Neural progenitor cell (in vitro differentiated cells): Measurements from ENCODE around the gene NCKAP5. TPM values are rescaled to one million over a fixed set of nuclear protein-coding genes. Genes with fewer than 3 reads are reported as not detected.

Source experiments
- DNase-seq: peaks from one replicate; pipeline ENCODE4 v3.0.0-alpha.2; 2016; ENCODE audit warnings: low spot score
- H2AFZ ChIP-seq: fragments of 200-600 bp; sonication (generic); replicated peaks from 2 replicates; pipeline ENCODE4 v1.6.1; 2016; ENCODE audit warnings: antibody characterized with exemption
- H3F3A ChIP-seq: fragments of 200-600 bp; sonication (generic); 2 replicates; pipeline ENCODE4 v1.6.1; 2016; ENCODE audit warnings: antibody characterized with exemption, low read depth
- H3K27ac ChIP-seq: fragments of 200-600 bp; sonication (generic); 2 replicates; pipeline ENCODE4 v1.5.1; 2016; ENCODE audit warnings: mild to moderate bottlenecking
- H3K27me3 ChIP-seq: fragments of 200-600 bp; sonication (generic); 2 replicates; pipeline ENCODE4 v1.6.1; 2016; ENCODE audit warnings: mild to moderate bottlenecking, moderate library complexity
- H3K36me3 ChIP-seq: fragments of 200-600 bp; sonication (generic); 2 replicates; pipeline ENCODE4 v1.5.1; 2016
- H3K4me1 ChIP-seq: fragments of 200-600 bp; sonication (generic); 2 replicates; pipeline ENCODE4 v1.6.1; 2016; ENCODE audit warnings: mixed run types
- H3K4me2 ChIP-seq: fragments of 200-600 bp; sonication (generic); 2 replicates; pipeline ENCODE4 v1.6.1; 2016
- H3K4me3 ChIP-seq: fragments of 200-600 bp; sonication (generic); 2 replicates; pipeline ENCODE4 v1.5.1; 2016
- H3K79me2 ChIP-seq: fragments of 200-600 bp; sonication (generic); 2 replicates; pipeline ENCODE4 v1.6.1; 2016; ENCODE audit warnings: low read depth
- H3K9ac ChIP-seq: fragments of 200-600 bp; sonication (generic); 2 replicates; pipeline ENCODE4 v1.6.1; 2016
- H3K9me3 ChIP-seq: fragments of 200-600 bp; sonication (generic); 2 replicates; pipeline ENCODE4 v1.5.1; 2016; ENCODE audit warnings: low read depth
- H4K20me1 ChIP-seq: fragments of 200-600 bp; sonication (generic); 2 replicates; pipeline ENCODE4 v1.6.1; 2016; ENCODE audit warnings: low read depth
- H3K27ac Mint-ChIP-seq: 3 replicates; pipeline ENCODE4 v1.8.0; 2021; ENCODE audit warnings: mixed read lengths
- H3K27me3 Mint-ChIP-seq: 2 replicates; pipeline ENCODE4 v1.8.0; 2022; ENCODE audit warnings: low read depth, mild to moderate bottlenecking, inconsistent platforms, moderate library complexity, mixed read lengths; ENCODE audit not compliant: insufficient read depth
- H3K36me3 Mint-ChIP-seq: 3 replicates; pipeline ENCODE4 v1.8.0; 2021; ENCODE audit warnings: mixed read lengths
- H3K4me1 Mint-ChIP-seq: 3 replicates; pipeline ENCODE4 v1.8.0; 2021; ENCODE audit warnings: mixed read lengths
- H3K4me3 Mint-ChIP-seq: 3 replicates; pipeline ENCODE4 v1.8.0; 2021; ENCODE audit warnings: mild to moderate bottlenecking, moderate library complexity, mixed read lengths
- H3K9me3 Mint-ChIP-seq: 3 replicates; pipeline ENCODE4 v1.8.0; 2020; ENCODE audit warnings: mixed read lengths
- CTCF ChIP-seq: fragments of 200-600 bp; sonication (generic); IDR thresholded peaks from 2 replicates; pipeline ENCODE4 v1.5.1; 2017; ENCODE audit warnings: antibody characterized with exemption, mild to moderate bottlenecking
- EZH2 ChIP-seq: fragments of 200-600 bp; sonication (generic); IDR thresholded peaks from 2 replicates; pipeline ENCODE4 v1.6.1; 2017; ENCODE audit warnings: antibody characterized with exemption, mild to moderate bottlenecking, moderate library complexity
- EZH2phosphoT487 ChIP-seq: fragments of 200-600 bp; sonication (generic); IDR thresholded peaks from 2 replicates; pipeline ENCODE4 v1.6.1; 2017; ENCODE audit warnings: antibody characterized with exemption
- total RNA-seq: library from RNA; depleted of rRNA; stranded (reverse); fragments of >200 nt; gene quantifications from 2 replicates; pipeline ENCODE4 v1.2.3, GENCODE V29; 2015; ENCODE audit warnings: low replicate concordance

The NCKAP5 gene
- total RNA-seq, 1 donor from 2014 or later = 0.47 TPM

- Mint-ChIP-seq H3K27me3 (peaks cover 2% of the 10 kb centered on the region), H3K4me1 (no peaks in the 10 kb centered on the region), H3K4me3 (no peak overlapping the region), H3K27ac (no peak overlapping the region), H3K9me3 (no peaks in the 10 kb centered on the region), H3K36me3 (peaks cover 5% of the 10 kb centered on the region)
- DNase-seq = no peak
- Histone ChIP-seq H3K79me2 (no peaks in the 10 kb centered on the region), H3K4me3 (no peak overlapping the region), H3F3A (no peaks in the 10 kb centered on the region), H3K9me3 (no peaks in the 10 kb centered on the region), H3K9ac (no peak overlapping the region), H2AFZ (no peak overlapping the region), H3K4me2 (no peak overlapping the region), H4K20me1 (no peaks in the 10 kb centered on the region), H3K4me1 (no peaks in the 10 kb centered on the region), H3K36me3 (no peaks in the 10 kb centered on the region), H3K27me3 (no peaks in the 10 kb centered on the region), H3K27ac (no peak overlapping the region)
- TF ChIP-seq CTCF (no peak), EZH2 (no peak), EZH2phosphoT487 (no peak)
Measured at GRCh38 chr2:132875193-132875592, 693.1 kb downstream of the NCKAP5 start.

- no peaks in the 10 kb centered on the region for H3F3A ChIP-seq
- Mint-ChIP-seq H3K27me3 (peaks cover 2% of the 10 kb centered on the region), H3K4me3 (no peak overlapping the region), H3K4me1 (no peaks in the 10 kb centered on the region), H3K36me3 (peaks cover 5% of the 10 kb centered on the region), H3K27ac (no peak overlapping the region), H3K9me3 (no peaks in the 10 kb centered on the region)
- no peak for DNase-seq
- H4K20me1 ChIP-seq = no peaks in the 10 kb centered on the region
- H3K36me3 ChIP-seq = no peaks in the 10 kb centered on the region
- H3K79me2 ChIP-seq = no peaks in the 10 kb centered on the region
- no peak overlapping the region for H2AFZ ChIP-seq
- H3K27me3 ChIP-seq = no peaks in the 10 kb centered on the region
- no peaks in the 10 kb centered on the region for H3K4me1 ChIP-seq
- no peaks in the 10 kb centered on the region for H3K9me3 ChIP-seq
- H3K4me3 ChIP-seq = no peak overlapping the region
- no peak overlapping the region for H3K9ac ChIP-seq
- no peak overlapping the region for H3K27ac ChIP-seq
- TF ChIP-seq CTCF (no peak), EZH2phosphoT487 (no peak), EZH2 (no peak)
- no peak overlapping the region for H3K4me2 ChIP-seq
Measured at GRCh38 chr2:132873738-132874137, 694.5 kb downstream of the NCKAP5 start.

GRCh38 chr2:132871831-132872230 lies 696.4 kb downstream of the NCKAP5 start:
- Mint-ChIP-seq H3K36me3 (peaks cover 5% of the 10 kb centered on the region), H3K4me3 (no peak overlapping the region), H3K27me3 (peaks cover 2% of the 10 kb centered on the region), H3K27ac (no peak overlapping the region), H3K9me3 (no peaks in the 10 kb centered on the region), H3K4me1 (no peaks in the 10 kb centered on the region)
- Histone ChIP-seq H3K4me2 (no peak overlapping the region), H3K27ac (no peak overlapping the region), H2AFZ (no peak overlapping the region), H3K36me3 (no peaks in the 10 kb centered on the region), H3K79me2 (no peaks in the 10 kb centered on the region), H4K20me1 (no peaks in the 10 kb centered on the region), H3K9ac (no peak overlapping the region), H3K4me1 (no peaks in the 10 kb centered on the region), H3K4me3 (no peak overlapping the region), H3K27me3 (no peaks in the 10 kb centered on the region), H3K9me3 (no peaks in the 10 kb centered on the region), H3F3A (no peaks in the 10 kb centered on the region)
- no peak for TF ChIP-seq EZH2phosphoT487
- no peak for TF ChIP-seq CTCF
- no peak for TF ChIP-seq EZH2
- peak; percentile 15 for DNase-seq
